SK-N-MC (cell line): ENCODE results near the gene SPIRE1.

Experiments used
- EZH2 ChIP-seq: fragments of 200-600 bp; sonication (generic); IDR thresholded peaks from one replicate; pipeline ENCODE4 v1.6.1; 2017; ENCODE audit warnings: antibody characterized with exemption
- FOXP2 ChIP-seq: optimal IDR thresholded peaks from 2 replicates; pipeline ENCODE3; 2011; ENCODE audit warnings: mild to moderate bottlenecking, moderate library complexity; ENCODE audit not compliant: insufficient read depth; ENCODE audit errors: extremely low read length, control extremely low read depth
- POLR2AphosphoS5 ChIP-seq: IDR thresholded peaks from 2 replicates; pipeline ENCODE4 v1.6.1; 2012; ENCODE audit warnings: mild to moderate bottlenecking, low read depth, low read length, borderline replicate concordance

DNA sequence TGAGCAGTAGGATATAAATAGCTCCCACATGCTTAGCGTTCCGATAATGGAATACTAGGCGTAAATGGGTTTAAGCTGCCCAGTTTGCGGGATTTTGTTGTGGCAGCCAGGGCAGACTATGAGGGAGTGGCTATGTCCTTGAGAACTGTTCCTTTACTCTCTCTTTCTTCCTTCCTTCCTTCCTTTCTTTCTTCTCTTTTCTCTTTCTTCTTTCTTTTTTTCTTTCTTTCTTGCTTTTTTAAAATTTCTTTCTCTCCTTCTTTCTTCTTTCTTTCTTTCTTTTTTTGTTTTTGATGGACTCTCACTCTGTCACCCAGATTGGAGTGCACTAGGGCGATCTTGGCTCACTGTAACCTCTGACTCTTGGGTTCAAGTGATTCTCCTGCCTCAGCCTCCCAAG is 259.3 kb downstream of the SPIRE1 start:
- TF ChIP-seq EZH2 = no peak
- TF ChIP-seq POLR2AphosphoS5 = no peak
- no peak for TF ChIP-seq FOXP2
